BLaER1 treated with 17β-estradiol and CSF1 and Interleukin-3, amounts not matched to agents 10 nM and 100 nM (cell line): ENCODE results near the gene SPRY4.
A peak's percentile ranks its signal among the peaks of the same experiment; 100 is the strongest.

Experiments
- H3K27ac ChIP-seq, 11 experiments: shearing (Covaris generic); formaldehyde crosslinking; 2 replicates each; pipeline ENCODE4 v1.8.1; 2022
- H3K27me3 ChIP-seq, 11 experiments: shearing (Covaris generic); formaldehyde crosslinking; 2 replicates each; pipeline ENCODE4 v1.8.1; 2022
- H3K36me3 ChIP-seq, 11 experiments: shearing (Covaris generic); formaldehyde crosslinking; 2 replicates each; pipeline ENCODE4 v1.8.1; 2022
- H3K4me1 ChIP-seq, 10 experiments: shearing (Covaris generic); formaldehyde crosslinking; 2 replicates each; pipeline ENCODE4 v1.8.1; 2022
- H3K4me2 ChIP-seq, 11 experiments: shearing (Covaris generic); formaldehyde crosslinking; 2 replicates each; pipeline ENCODE4 v1.8.1; 2022
- H3K4me3 ChIP-seq, 10 experiments: shearing (Covaris generic); formaldehyde crosslinking; 2 replicates each; pipeline ENCODE4 v1.8.1; 2022
- H3K9ac ChIP-seq, 11 experiments: shearing (Covaris generic); formaldehyde crosslinking; 2 replicates each; pipeline ENCODE4 v1.8.1; 2022
- H3K9me3 ChIP-seq, 11 experiments: shearing (Covaris generic); formaldehyde crosslinking; replicated peaks in 1 of 11; 2 replicates each; pipeline ENCODE4 v1.8.1; 2022
- H4K20me1 ChIP-seq, 11 experiments: shearing (Covaris generic); formaldehyde crosslinking; 2 replicates each; pipeline ENCODE4 v1.8.1; 2022
- Cebpa-rat ChIP-seq, 11 experiments: shearing (Covaris generic); IDR thresholded peaks; 2 replicates each; pipeline ENCODE4 v1.8.1; 2022

SPRY4 gene

DNA sequence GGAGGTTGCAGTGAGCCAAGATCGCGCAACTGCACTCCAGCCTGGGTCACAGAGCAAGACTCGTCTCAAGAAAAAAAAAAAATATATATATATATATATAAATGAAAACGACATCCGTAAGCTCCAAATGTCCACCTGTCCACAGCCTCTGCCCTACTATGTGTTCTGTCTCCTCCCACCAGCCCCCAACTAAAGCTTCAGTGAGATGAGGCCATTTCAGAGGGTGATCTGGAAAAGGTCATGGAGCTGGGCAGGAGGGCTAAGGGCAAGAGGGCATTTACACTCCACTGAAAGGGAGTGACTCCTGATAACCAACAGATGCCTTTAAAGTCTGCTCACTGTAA, 2.4 kb downstream of the SPRY4 start:
- H3K27ac ChIP-seq: peak overlapping the region in 9 of 11 experiments; percentile 85 to 95 (median 90); a peak in 18 of 22 replicates
- no peak for TF ChIP-seq Cebpa-rat (IDR thresholded peaks at IDR 0.05)
- peaks cover 0 to 74% (median 61%) of the 10 kb centered on the region in 11 experiments; a peak in 20 of 22 replicates for H4K20me1 ChIP-seq
- H3K36me3 ChIP-seq: peaks cover 0 to 30% (median 10%) of the 10 kb centered on the region in 11 experiments; a peak in 13 of 22 replicates
- H3K9me3 ChIP-seq: no peaks in the 10 kb centered on the region
- H3K4me3 ChIP-seq: peak overlapping the region in 9 of 10 experiments; percentile 67 to 98 (median 90); a peak in 18 of 20 replicates
- H3K27me3 ChIP-seq: peaks cover 0 to 18% (median 5%) of the 10 kb centered on the region in 11 experiments; a peak in 10 of 22 replicates
- H3K4me2 ChIP-seq: peak overlapping the region; percentile 86 to 99 (median 97)
- H3K9ac ChIP-seq: peak overlapping the region in 10 of 11 experiments; percentile 80 to 97 (median 90); a peak in 19 of 22 replicates
- peaks cover 74 to 91% (median 79%) of the 10 kb centered on the region in 10 experiments for H3K4me1 ChIP-seq

DNA sequence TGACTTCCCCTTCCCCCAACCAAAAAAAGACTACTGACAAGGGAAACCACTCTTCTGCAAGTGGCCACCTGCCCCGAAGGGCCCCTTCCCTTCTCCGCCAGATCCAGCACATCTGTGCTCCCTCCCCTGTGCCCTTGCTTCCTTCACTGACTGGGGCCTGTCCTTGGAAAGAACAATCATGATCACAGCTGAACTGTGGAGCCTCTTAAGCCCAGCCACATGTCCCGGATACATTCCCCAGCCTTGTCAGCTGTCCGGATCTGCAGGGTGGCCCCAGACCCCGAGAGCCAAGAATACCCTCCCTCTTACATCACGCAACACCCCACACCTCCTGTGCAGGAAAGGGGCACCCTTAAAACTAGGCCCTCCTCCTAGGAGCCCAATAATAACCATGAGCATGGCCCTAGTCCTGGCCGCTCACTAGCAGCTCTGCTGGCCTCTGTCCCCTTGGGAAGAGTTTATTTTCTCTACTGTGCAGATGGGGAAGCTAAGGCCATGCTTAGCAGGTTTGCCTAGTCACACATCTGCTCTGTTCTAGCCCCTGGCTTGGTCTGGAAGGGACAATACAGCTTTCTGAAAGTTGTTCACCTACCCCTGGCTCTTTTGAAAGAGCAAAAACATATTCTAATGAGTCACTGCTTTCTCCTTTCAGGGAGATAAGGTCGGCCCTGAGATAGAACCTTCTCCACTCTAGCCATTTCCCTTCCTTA, 3.8 kb downstream of the SPRY4 start:
- peaks cover 0 to 42% (median 19%) of the 10 kb centered on the region in 11 experiments; a peak in 13 of 22 replicates for H3K36me3 ChIP-seq
- TF ChIP-seq Cebpa-rat (IDR thresholded peaks at IDR 0.05): no peak
- peak overlapping the region in 9 of 10 experiments; percentile 67 to 98 (median 90); a peak in 18 of 20 replicates for H3K4me3 ChIP-seq
- no peaks in the 10 kb centered on the region for H3K9me3 ChIP-seq
- peak overlapping the region; percentile 86 to 99 (median 97) for H3K4me2 ChIP-seq
- H3K27me3 ChIP-seq: peaks cover 0 to 9% (median 1%) of the 10 kb centered on the region in 11 experiments; a peak in 7 of 22 replicates
- H3K4me1 ChIP-seq: peaks cover 74 to 91% (median 79%) of the 10 kb centered on the region in 10 experiments
- H3K9ac ChIP-seq: peak overlapping the region in 10 of 11 experiments; percentile 43 to 97 (median 90); a peak in 20 of 22 replicates
- H4K20me1 ChIP-seq: peaks cover 0 to 88% (median 75%) of the 10 kb centered on the region in 11 experiments; a peak in 20 of 22 replicates
- H3K27ac ChIP-seq: peak overlapping the region in 10 of 11 experiments; percentile 25 to 95 (median 88); a peak in 19 of 22 replicates

DNA sequence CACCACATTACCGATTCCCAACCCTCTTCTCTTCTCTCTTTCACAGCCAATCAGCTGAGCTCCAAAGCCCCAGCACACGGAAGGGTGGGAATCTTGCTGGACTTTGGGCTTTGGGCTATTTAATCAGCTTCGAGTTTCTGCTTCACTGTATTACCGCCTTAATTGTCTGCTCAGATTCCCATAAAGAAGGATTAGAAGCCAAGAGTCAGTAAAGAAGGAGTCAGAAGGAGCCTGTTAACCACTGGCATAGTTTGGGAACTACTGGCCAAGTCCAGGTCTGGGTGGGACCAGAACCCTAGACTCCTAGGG, 4.4 kb downstream of the SPRY4 start:
- H3K27ac ChIP-seq: peak overlapping the region in 10 of 11 experiments; percentile 25 to 95 (median 88); a peak in 18 of 22 replicates

DNA sequence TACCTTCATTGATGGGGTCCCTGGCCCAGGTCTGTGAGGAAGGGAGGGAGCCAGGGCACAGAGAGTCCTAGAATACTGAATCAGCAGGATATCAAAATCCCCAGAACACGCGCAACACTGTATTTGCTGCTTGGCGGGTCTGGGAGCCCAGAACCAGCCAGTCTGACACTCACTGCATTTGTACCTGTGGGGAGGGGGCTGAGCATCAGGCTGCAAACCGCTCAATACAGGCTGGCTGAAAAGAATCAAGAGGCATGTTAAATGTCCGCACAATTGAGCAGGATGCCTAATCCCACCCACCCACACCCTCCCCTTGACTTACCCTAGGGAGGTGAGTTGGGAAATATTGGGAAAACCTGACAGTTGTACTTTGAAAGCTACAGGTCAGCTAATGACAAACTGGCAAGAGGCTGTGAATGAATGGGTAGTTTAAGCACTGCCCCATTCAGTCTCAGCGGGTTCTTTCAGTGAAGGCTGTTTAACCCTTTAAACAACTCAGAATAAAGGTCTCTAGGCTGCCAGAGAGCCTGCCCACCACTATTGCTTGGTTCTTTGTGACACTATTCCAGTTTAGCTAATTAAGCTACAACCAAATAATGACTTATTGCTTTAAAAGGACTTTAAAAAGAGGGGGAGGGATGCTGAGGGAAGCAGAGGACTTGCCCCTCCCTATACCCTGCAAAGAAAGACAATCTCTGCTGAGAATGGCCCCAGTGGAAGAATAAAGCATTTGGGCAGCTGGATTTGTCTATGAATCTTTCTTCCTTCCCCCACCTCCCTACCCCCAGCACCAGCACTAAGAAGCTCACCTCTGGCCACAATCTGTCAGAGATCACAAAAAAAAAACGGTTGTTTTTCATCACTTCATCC, 5.0 kb downstream of the SPRY4 start:
- H3K36me3 ChIP-seq: peaks cover 0 to 52% (median 21%) of the 10 kb centered on the region in 11 experiments; a peak in 14 of 22 replicates
- H3K27ac ChIP-seq: peak overlapping the region in 9 of 11 experiments; percentile 49 to 95 (median 90); a peak in 18 of 22 replicates
- TF ChIP-seq Cebpa-rat (IDR thresholded peaks at IDR 0.05): no peak
- H3K4me2 ChIP-seq: peak overlapping the region; percentile 86 to 99 (median 97)
- H3K9ac ChIP-seq: peak overlapping the region; percentile 14 to 97 (median 89); a peak in 19 of 22 replicates
- 0 out of 22 replicates have a peak, but pooled peaks cover 0 to 6% (median 0%) of the 10 kb centered on the region in 11 experiments for H3K27me3 ChIP-seq
- peaks cover 0 to 99% (median 84%) of the 10 kb centered on the region in 11 experiments; a peak in 20 of 22 replicates for H4K20me1 ChIP-seq
- peaks cover 78 to 95% (median 83%) of the 10 kb centered on the region in 10 experiments for H3K4me1 ChIP-seq
- no peaks in the 10 kb centered on the region for H3K9me3 ChIP-seq
- peak overlapping the region; percentile 18 to 98 (median 90); a peak in 19 of 20 replicates for H3K4me3 ChIP-seq

More for the DNA sequence above, 4.4 kb downstream of the SPRY4 start:
- peak overlapping the region; percentile 86 to 99 (median 97) for H3K4me2 ChIP-seq
- peaks cover 74 to 91% (median 79%) of the 10 kb centered on the region in 10 experiments for H3K4me1 ChIP-seq
- peaks cover 0 to 94% (median 81%) of the 10 kb centered on the region in 11 experiments; a peak in 20 of 22 replicates for H4K20me1 ChIP-seq
- no peak for TF ChIP-seq Cebpa-rat (IDR thresholded peaks at IDR 0.05)
- peaks cover 0 to 47% (median 19%) of the 10 kb centered on the region in 11 experiments; a peak in 13 of 22 replicates for H3K36me3 ChIP-seq
- H3K9ac ChIP-seq: peak overlapping the region; percentile 32 to 97 (median 89); a peak in 19 of 22 replicates
- H3K27me3 ChIP-seq: 0 out of 22 replicates have a peak, but pooled peaks cover 0 to 6% (median 0%) of the 10 kb centered on the region in 11 experiments
- H3K9me3 ChIP-seq: no peaks in the 10 kb centered on the region
- peak overlapping the region in 9 of 10 experiments; percentile 67 to 98 (median 90); a peak in 18 of 20 replicates for H3K4me3 ChIP-seq

DNA sequence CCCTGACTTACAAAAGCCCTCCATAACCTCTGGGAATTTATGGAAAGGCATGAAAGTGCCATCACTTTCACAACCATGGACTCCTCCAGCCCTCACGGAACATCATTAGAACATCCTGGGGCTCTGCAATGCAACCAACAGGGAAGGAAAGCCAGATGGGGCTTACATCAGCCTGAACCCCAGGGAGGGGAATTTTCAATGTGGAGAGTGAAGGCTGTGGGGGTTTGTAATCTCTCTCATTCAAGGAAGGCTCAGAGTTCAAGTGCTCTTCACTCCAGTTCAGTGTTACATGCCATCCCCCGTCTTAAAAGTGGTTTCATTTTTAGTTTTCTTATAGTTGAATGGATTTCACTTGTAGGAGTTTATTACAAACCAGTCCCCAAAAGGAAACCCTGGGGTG, 5.7 kb downstream of the SPRY4 start:
- no peak for TF ChIP-seq Cebpa-rat (IDR thresholded peaks at IDR 0.05)
- peaks cover 85 to 100% (median 90%) of the 10 kb centered on the region in 10 experiments for H3K4me1 ChIP-seq

DNA sequence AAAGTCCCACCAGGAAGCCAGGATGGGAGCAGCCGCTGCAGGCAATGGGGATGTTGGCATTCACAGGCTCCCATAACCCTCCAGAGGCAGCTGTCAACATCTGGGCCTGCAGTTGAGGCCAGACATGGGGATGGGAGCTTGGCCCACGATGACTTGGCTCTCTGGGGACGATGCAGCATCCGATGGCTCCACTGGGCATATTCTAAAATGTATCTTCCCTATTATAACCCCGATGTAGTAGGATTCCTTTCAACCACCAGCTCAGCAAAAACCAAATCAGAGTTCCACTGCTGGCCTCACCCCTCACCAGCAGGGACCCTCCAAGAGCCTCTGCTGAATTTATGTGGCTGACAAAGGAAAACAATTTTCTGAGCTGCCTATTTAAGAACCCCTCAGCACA, 7.1 kb downstream of the SPRY4 start:
- H3K9me3 ChIP-seq: no peaks in the 10 kb centered on the region
- peak overlapping the region in 7 of 11 experiments; percentile 15 to 95 (median 88); a peak in 12 of 22 replicates for H3K9ac ChIP-seq
- H3K4me1 ChIP-seq: peaks cover 99 to 100% (median 100%) of the 10 kb centered on the region in 10 experiments
- peak overlapping the region in 8 of 11 experiments; percentile 38 to 95 (median 88); a peak in 15 of 22 replicates for H3K27ac ChIP-seq
- peak overlapping the region; percentile 86 to 99 (median 97) for H3K4me2 ChIP-seq
- peak overlapping the region in 3 of 10 experiments; percentile 9 to 35 (median 20); a peak in 3 of 20 replicates for H3K4me3 ChIP-seq
- no peaks in the 10 kb centered on the region for H3K27me3 ChIP-seq
- peaks cover 0 to 62% (median 39%) of the 10 kb centered on the region in 11 experiments; a peak in 20 of 22 replicates for H3K36me3 ChIP-seq
- peaks cover 0 to 99% (median 81%) of the 10 kb centered on the region in 11 experiments; a peak in 20 of 22 replicates for H4K20me1 ChIP-seq
- TF ChIP-seq Cebpa-rat (IDR thresholded peaks at IDR 0.05): no peak

More for the DNA sequence above, 5.7 kb downstream of the SPRY4 start:
- peaks cover 0 to 59% (median 28%) of the 10 kb centered on the region in 11 experiments; a peak in 18 of 22 replicates for H3K36me3 ChIP-seq
- peak overlapping the region; percentile 14 to 97 (median 88); a peak in 15 of 22 replicates for H3K9ac ChIP-seq
- H4K20me1 ChIP-seq: peaks cover 0 to 100% (median 86%) of the 10 kb centered on the region in 11 experiments; a peak in 20 of 22 replicates
- peak overlapping the region; percentile 12 to 98 (median 90); a peak in 15 of 20 replicates for H3K4me3 ChIP-seq
- H3K4me2 ChIP-seq: peak overlapping the region; percentile 86 to 99 (median 97)
- no peaks in the 10 kb centered on the region for H3K9me3 ChIP-seq
- H3K27ac ChIP-seq: peak overlapping the region in 8 of 11 experiments; percentile 50 to 95 (median 88); a peak in 15 of 22 replicates
- 0 out of 22 replicates have a peak, but pooled peaks cover 0 to 4% (median 0%) of the 10 kb centered on the region in 11 experiments for H3K27me3 ChIP-seq

DNA sequence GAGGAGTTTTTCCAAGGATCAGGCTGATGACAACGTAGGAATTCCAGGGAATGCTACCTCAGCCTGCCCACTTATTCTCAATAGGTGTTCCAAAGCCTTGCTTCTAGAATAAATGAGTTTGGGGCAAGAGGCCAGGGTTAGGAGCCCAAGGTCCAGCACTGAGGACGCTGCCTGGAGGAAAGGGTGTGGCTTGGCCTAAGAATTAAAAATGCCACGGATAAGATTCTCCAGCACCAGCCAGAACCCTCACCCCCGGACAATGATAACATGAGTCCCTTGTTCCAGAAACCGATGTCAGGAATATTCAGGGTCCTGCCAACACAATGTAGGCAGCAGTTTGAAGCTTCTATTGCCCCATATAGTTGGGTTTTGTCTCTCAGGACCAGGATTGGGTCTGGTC, 7.6 kb downstream of the SPRY4 start:
- peak overlapping the region in 7 of 11 experiments; percentile 12 to 95 (median 88); a peak in 12 of 22 replicates for H3K9ac ChIP-seq
- H4K20me1 ChIP-seq: peaks cover 0 to 99% (median 83%) of the 10 kb centered on the region in 11 experiments; a peak in 20 of 22 replicates
- H3K27me3 ChIP-seq: no peaks in the 10 kb centered on the region
- peak overlapping the region; percentile 86 to 99 (median 97) for H3K4me2 ChIP-seq
- no peak for TF ChIP-seq Cebpa-rat (IDR thresholded peaks at IDR 0.05)
- H3K27ac ChIP-seq: peak overlapping the region in 8 of 11 experiments; percentile 38 to 95 (median 88); a peak in 11 of 22 replicates
- H3K4me1 ChIP-seq: peaks cover 97 to 100% (median 100%) of the 10 kb centered on the region in 10 experiments
- H3K4me3 ChIP-seq: peak overlapping the region in 6 of 10 experiments; percentile 20 to 48 (median 36); a peak in 9 of 20 replicates
- peaks cover 0 to 67% (median 45%) of the 10 kb centered on the region in 11 experiments; a peak in 20 of 22 replicates for H3K36me3 ChIP-seq
- H3K9me3 ChIP-seq: no peaks in the 10 kb centered on the region
